ENCODE data around the gene RUSF1. TPM values are rescaled to one million over a fixed set of nuclear protein-coding genes. Genes with fewer than 3 reads are reported as not detected.

RUSF1 gene
- total RNA-seq, 1 donor from 2014 or later = 64.6 TPM

GRCh38 chr16:31472709-31473203 lies 35.4 kb downstream of the RUSF1 start:
- H3K4me1 ChIP-seq = peaks cover 36% of the 10 kb centered on the region
- H3K9me3 ChIP-seq = no peaks in the 10 kb centered on the region
- intact Hi-C loops (cut with DNase I) = loop anchor here (5.0 kb wide), 1 partner anchor 35 kb away; the partner anchor contains the start of gene RUSF1
- peak overlapping the region; percentile 96 for H3K27ac ChIP-seq
- H3K27me3 ChIP-seq = no peaks in the 10 kb centered on the region
- TF ChIP-seq CTCF (IDR thresholded peaks at IDR 0.05) (peak; percentile 47 to 56 (median 49)), POLR2A (IDR thresholded peaks at IDR 0.05) (no peak), POLR2AphosphoS5 (IDR thresholded peaks at IDR 0.05; ENCODE audit: insufficient read depth in 1 of 2, low read depth in 1 of 2) (peak in 1 of 2 donors; percentile 68)
- H3K36me3 ChIP-seq = peaks cover 0 to 43% of the 10 kb centered on the region in 2 donors
- DNase-seq (ENCODE audit: extremely low spot score in 2 of 2) = no peak
- peak overlapping the region; percentile 72 to 76 for H3K4me3 ChIP-seq

GRCh38 chr16:31471875-31472708 lies 36.1 kb downstream of the RUSF1 start, which contains the start of gene TGFB1I1:
TSS of gene TGFB1I1 (plus strand) at chr16:31472152. CDS start at chr16:31472189, 37 bp downstream.
- peak in 1 of 2 donors; percentile 58 for TF ChIP-seq POLR2AphosphoS5 (IDR thresholded peaks at IDR 0.05; ENCODE audit: insufficient read depth in 1 of 2, low read depth in 1 of 2)
- TF ChIP-seq CTCF (IDR thresholded peaks at IDR 0.05) = no peak
- peak in 1 of 2 donors; percentile 9 for TF ChIP-seq POLR2A (IDR thresholded peaks at IDR 0.05)
- Histone ChIP-seq H3K4me3 (peak within 1 kb of the TSS; percentile 72 to 76), H3K27ac (peak within 1 kb of the TSS; percentile 96), H3K4me1 (peaks cover 36% of the 10 kb centered on the region), H3K36me3 (peaks cover 0 to 40% of the 10 kb centered on the region in 2 donors), H3K9me3 (no peaks in the 10 kb centered on the region), H3K27me3 (no peaks in the 10 kb centered on the region)
- intact Hi-C loops (cut with DNase I) = loop anchor here (5.0 kb wide), 1 partner anchor 35 kb away; the partner anchor contains the start of gene RUSF1
- no peak for DNase-seq (ENCODE audit: extremely low spot score in 2 of 2)

GRCh38 chr16:31471241-31471874 lies 36.8 kb downstream of the RUSF1 start:
- Histone ChIP-seq H3K4me3 (peak overlapping the region; percentile 72 to 76), H3K36me3 (peaks cover 0 to 40% of the 10 kb centered on the region in 2 donors)

GRCh38 chr16:31470615-31471014 lies 37.6 kb downstream of the RUSF1 start:
- peak overlapping the region; percentile 96 for H3K27ac ChIP-seq
- intact Hi-C loops (cut with DNase I) = loop anchor here (5.0 kb wide), 1 partner anchor 37 kb away; the partner anchor contains the start of gene RUSF1
- H3K36me3 ChIP-seq = peaks cover 0 to 41% of the 10 kb centered on the region in 2 donors
- H3K4me1 ChIP-seq = peaks cover 30% of the 10 kb centered on the region
- H3K27me3 ChIP-seq = no peaks in the 10 kb centered on the region
- peak overlapping the region in 1 of 2 donors; percentile 72 for H3K4me3 ChIP-seq
- TF ChIP-seq POLR2A (IDR thresholded peaks at IDR 0.05) = no peak
- no peak for TF ChIP-seq CTCF (IDR thresholded peaks at IDR 0.05)
- TF ChIP-seq POLR2AphosphoS5 (IDR thresholded peaks at IDR 0.05; ENCODE audit: insufficient read depth in 1 of 2, low read depth in 1 of 2) = no peak
- H3K9me3 ChIP-seq = no peaks in the 10 kb centered on the region
- DNase-seq (ENCODE audit: extremely low spot score in 2 of 2) = no peak

More at GRCh38 chr16:31471241-31471874, 36.8 kb downstream of the RUSF1 start:
- intact Hi-C loops (cut with DNase I) = loop anchor here (5.0 kb wide), 1 partner anchor 36 kb away; the partner anchor contains the start of gene RUSF1
- Histone ChIP-seq H3K4me1 (peaks cover 33% of the 10 kb centered on the region), H3K27ac (peak overlapping the region; percentile 96), H3K27me3 (no peaks in the 10 kb centered on the region), H3K9me3 (no peaks in the 10 kb centered on the region)
- DNase-seq (ENCODE audit: extremely low spot score in 2 of 2) = no peak
- TF ChIP-seq POLR2AphosphoS5 (IDR thresholded peaks at IDR 0.05; ENCODE audit: insufficient read depth in 1 of 2, low read depth in 1 of 2) (no peak), CTCF (IDR thresholded peaks at IDR 0.05) (no peak), POLR2A (IDR thresholded peaks at IDR 0.05) (no peak)

Data from vagina (tissue), 2 donors.